OCI-LY1 (cell line): ENCODE results near the gene KANK4.

Experiments used
- H2AFZ ChIP-seq: fragments of 200-600 bp; sonication (generic), shearing (Covaris generic); 2 replicates; pipeline ENCODE4 v1.6.0; 2014; ENCODE audit warnings: antibody characterized with exemption, mild to moderate bottlenecking, low read length
- H3F3A ChIP-seq: fragments of 200-600 bp; sonication (generic), shearing (Covaris generic); 2 replicates; pipeline ENCODE4 v1.6.0; 2014; ENCODE audit warnings: mild to moderate bottlenecking, antibody characterized with exemption, low read length, moderate library complexity; ENCODE audit not compliant: insufficient read depth
- H3K27ac ChIP-seq: fragments of 200-600 bp; sonication (generic); 2 replicates; pipeline ENCODE4 v1.5.1; 2014; ENCODE audit warnings: low read length, mixed run types, mild to moderate bottlenecking, low read depth; ENCODE audit not compliant: poor library complexity, severe bottlenecking
- H3K27me3 ChIP-seq: fragments of 200-600 bp; sonication (generic); 2 replicates; pipeline ENCODE4 v1.6.0; 2014; ENCODE audit warnings: antibody characterized with exemption, mild to moderate bottlenecking, low read length, moderate library complexity; ENCODE audit not compliant: insufficient read depth
- H3K36me3 ChIP-seq: fragments of 200-600 bp; sonication (generic); 2 replicates; pipeline ENCODE4 v1.6.1; 2014; ENCODE audit warnings: mild to moderate bottlenecking, antibody characterized with exemption, low read length, moderate library complexity, mixed read lengths; ENCODE audit not compliant: insufficient read depth
- H3K4me1 ChIP-seq: fragments of 200-600 bp; sonication (generic); 2 replicates; pipeline ENCODE4 v1.5.1; 2014; ENCODE audit warnings: mild to moderate bottlenecking, low read length, moderate library complexity; ENCODE audit not compliant: insufficient read depth, severe bottlenecking
- H3K4me2 ChIP-seq: fragments of 200-600 bp; sonication (generic), shearing (Covaris generic); 2 replicates; pipeline ENCODE4 v1.6.1; 2014; ENCODE audit warnings: low read length
- H3K4me3 ChIP-seq: fragments of 200-600 bp; sonication (generic); 2 replicates; pipeline ENCODE4 v1.5.1; 2014; ENCODE audit warnings: low read length, low read depth, mild to moderate bottlenecking, mixed read lengths; ENCODE audit not compliant: poor library complexity, severe bottlenecking
- H3K79me2 ChIP-seq: fragments of 200-600 bp; shearing (Covaris generic); 2 replicates; pipeline ENCODE4 v1.6.1; 2016; ENCODE audit warnings: mixed run types, low read length, mixed read lengths; ENCODE audit not compliant: insufficient read depth
- H3K9ac ChIP-seq: fragments of 200-600 bp; sonication (generic), shearing (Covaris generic); 2 replicates; pipeline ENCODE4 v1.6.1; 2014; ENCODE audit warnings: mild to moderate bottlenecking, low read length, mixed read lengths
- H3K9me2 ChIP-seq: fragments of 200-600 bp; sonication (generic), shearing (Covaris generic); 2 replicates; pipeline ENCODE4 v1.6.1; 2014; ENCODE audit warnings: low read depth, mild to moderate bottlenecking, low read length, mixed read lengths
- H3K9me3 ChIP-seq: fragments of 200-600 bp; shearing (Covaris generic); 2 replicates; pipeline ENCODE4 v1.6.1; 2014; ENCODE audit warnings: low read length, mixed read lengths
- H4K20me1 ChIP-seq: fragments of 200-600 bp; sonication (generic), shearing (Covaris generic); 2 replicates; pipeline ENCODE4 v1.6.0; 2016; ENCODE audit warnings: mild to moderate bottlenecking, low read length; ENCODE audit not compliant: insufficient read depth
- CTCF ChIP-seq: fragments of 200-600 bp; sonication (generic), shearing (Covaris generic); IDR thresholded peaks from 2 replicates; pipeline ENCODE4 v1.5.1; 2017; ENCODE audit warnings: mild to moderate bottlenecking, antibody characterized with exemption, low read length, moderate library complexity, mixed read lengths
- EZH2 ChIP-seq: fragments of 200-600 bp; sonication (generic), shearing (Covaris generic); IDR thresholded peaks from 2 replicates; pipeline ENCODE4 v1.8.0; 2017; ENCODE audit warnings: borderline replicate concordance, mixed run types, mild to moderate bottlenecking, antibody characterized with exemption, low read length, moderate library complexity, mixed read lengths

Gene KANK4

GRCh38 chr1:62288662-62289061, 30.6 kb downstream of the KANK4 start:
- Histone ChIP-seq H3K9me2 (no peaks in the 10 kb centered on the region), H3K4me1 (no peaks in the 10 kb centered on the region), H3K27ac (no peak overlapping the region), H3K9ac (no peak overlapping the region), H3K4me3 (no peak overlapping the region), H3K27me3 (no peaks in the 10 kb centered on the region), H3K36me3 (no peaks in the 10 kb centered on the region), H3F3A (no peaks in the 10 kb centered on the region), H2AFZ (no peak overlapping the region), H4K20me1 (no peaks in the 10 kb centered on the region), H3K4me2 (no peak overlapping the region), H3K9me3 (no peaks in the 10 kb centered on the region), H3K79me2 (no peaks in the 10 kb centered on the region)
- no peak for TF ChIP-seq CTCF
- no peak for TF ChIP-seq EZH2

GRCh38 chr1:62288224-62288623, 31.0 kb downstream of the KANK4 start:
- Histone ChIP-seq H3K4me2 (no peak overlapping the region), H3K27ac (no peak overlapping the region), H3K27me3 (no peaks in the 10 kb centered on the region), H3K4me1 (no peaks in the 10 kb centered on the region), H3K79me2 (no peaks in the 10 kb centered on the region), H3F3A (no peaks in the 10 kb centered on the region), H3K9me2 (no peaks in the 10 kb centered on the region), H2AFZ (no peak overlapping the region), H4K20me1 (no peaks in the 10 kb centered on the region), H3K9ac (no peak overlapping the region), H3K9me3 (no peaks in the 10 kb centered on the region), H3K4me3 (no peak overlapping the region), H3K36me3 (no peaks in the 10 kb centered on the region)
- TF ChIP-seq CTCF (no peak), EZH2 (no peak)

- no peak overlapping the region for H3K4me3 ChIP-seq
- H4K20me1 ChIP-seq, result no peaks in the 10 kb centered on the region
- H2AFZ ChIP-seq, result no peak overlapping the region
- no peaks in the 10 kb centered on the region for H3K4me1 ChIP-seq
- no peak overlapping the region for H3K9ac ChIP-seq
- H3K36me3 ChIP-seq, result no peaks in the 10 kb centered on the region
- TF ChIP-seq CTCF (no peak), EZH2 (no peak)
- no peaks in the 10 kb centered on the region for H3K9me2 ChIP-seq
- H3K9me3 ChIP-seq, result no peaks in the 10 kb centered on the region
- no peaks in the 10 kb centered on the region for H3F3A ChIP-seq
- H3K79me2 ChIP-seq, result no peaks in the 10 kb centered on the region
- H3K27ac ChIP-seq, result no peak overlapping the region
- no peak overlapping the region for H3K4me2 ChIP-seq
- no peaks in the 10 kb centered on the region for H3K27me3 ChIP-seq
Observed at GRCh38 chr1:62286786-62287224, 32.4 kb downstream of the KANK4 start.
